Esophagus muscularis mucosa (tissue), 4 donors: ENCODE measurements around the gene ADAT1. TPM values are rescaled to one million over a fixed set of nuclear protein-coding genes. Genes with fewer than 3 reads are reported as not detected.

Experiments
- DNase-seq: peaks from one replicate; pipeline ENCODE4 v3.0.0-alpha.2; 2017; ENCODE audit errors: extremely low spot score
- H3K27ac ChIP-seq, 4 donors: fragments of 200-600 bp; sonication (generic); replicated peaks in 1 of 4; 1 replicate in 3 of 4; 2 replicates in 1 of 4; pipeline ENCODE4 v1.5.1; 2016 to 2019; ENCODE audit warnings: mild to moderate bottlenecking in 1 of 4
- H3K27me3 ChIP-seq, 4 donors: fragments of 200-600 bp; sonication (generic); one replicate each; pipeline versions ENCODE4 v1.5.1 to v1.6.0; 2016 to 2019
- H3K36me3 ChIP-seq, 4 donors: fragments of 200-600 bp; sonication (generic); one replicate each; pipeline ENCODE4 v1.5.1; 2016 to 2019
- H3K4me1 ChIP-seq, 4 donors: fragments of 200-600 bp; sonication (generic); one replicate each; pipeline ENCODE4 v1.5.1; 2016 to 2019
- H3K4me3 ChIP-seq, 4 donors: fragments of 200-600 bp; sonication (generic); 1 replicate in 2 of 4; 2 replicates in 2 of 4; pipeline ENCODE4 v1.5.1; 2016 to 2019; ENCODE audit warnings: mild to moderate bottlenecking in 4 of 4, moderate library complexity in 1 of 4
- H3K9me3 ChIP-seq, 4 donors: fragments of 200-600 bp; sonication (generic); 1 replicate in 3 of 4; 2 replicates in 1 of 4; pipeline ENCODE4 v1.5.1; 2016 to 2019
- CTCF ChIP-seq, 3 experiments: fragments of 200-600 bp in 2 of 3; fragments of 450-650 bp in 1 of 3; sonication (generic) in 2 of 3; IDR thresholded peaks; one replicate each; pipeline ENCODE4 v1.5.1; 2017 to 2019; ENCODE audit warnings: antibody characterized with exemption in 3 of 3, mild to moderate bottlenecking in 2 of 3, moderate library complexity in 1 of 3
- EP300 ChIP-seq: sonication (generic); formaldehyde crosslinking; IDR thresholded peaks from one replicate; pipeline ENCODE4 v1.6.1; 2017; ENCODE audit warnings: antibody characterized with exemption
- POLR2A ChIP-seq: fragments of 450-650 bp; IDR thresholded peaks from one replicate; pipeline ENCODE4 v1.6.1; 2017; ENCODE audit warnings: antibody characterized with exemption, moderate library complexity, mild to moderate bottlenecking, low read depth
- POLR2AphosphoS5 ChIP-seq, 2 donors: sonication (generic); formaldehyde crosslinking; IDR thresholded peaks; one replicate each; pipeline ENCODE4 v1.6.1; 2017; ENCODE audit warnings: antibody characterized with exemption in 2 of 2
- WGBS: methylation state at CpG from one replicate; pipeline ENCODE4 v1.1.5; 2018; 5-methylcytosine and 5-hydroxymethylcytosine counted together
- intact Hi-C: fragments of 100-400 bp; cut with DNase I; formaldehyde crosslinking; loops from one replicate; pipeline ENCODE4 v1.15.1; 2023
- total RNA-seq, 4 donors: library from RNA; depleted of rRNA; stranded (reverse); fragments of >200 nt; gene quantifications; one replicate each; pipeline versions ENCODE4 v1.1.0 to v1.2.1, GENCODE V29; 2016

ADAT1 gene
- total RNA-seq, 4 donors from 2014 or later, result 17.0 to 33.6 (median 22.7) TPM

- DNase-seq, result no peak
- H3K4me3 ChIP-seq, result peak overlapping the region; percentile 82 to 90 (median 82)
- intact Hi-C loops, result loop anchor here (10.0 kb wide), 1 partner anchor 90 kb away; the partner anchor contains the start of genes KARS1 and TERF2IP
- H3K9me3 ChIP-seq, result no peaks in the 10 kb centered on the region
- peaks cover 8 to 25% (median 19%) of the 10 kb centered on the region in 4 donors for H3K4me1 ChIP-seq
- H3K27me3 ChIP-seq, result no peaks in the 10 kb centered on the region
- peak overlapping the region; percentile 78 to 89 (median 85) for H3K27ac ChIP-seq
- 0% methylated on average over 16 of the region's 26 CpGs for WGBS
- TF ChIP-seq POLR2AphosphoS5 (IDR thresholded peaks at IDR 0.05), result peak; percentile 16 to 60
- no peak for TF ChIP-seq CTCF (IDR thresholded peaks at IDR 0.05)
- no peak for TF ChIP-seq POLR2A
- no peak for TF ChIP-seq EP300
- no peaks in the 10 kb centered on the region for H3K36me3 ChIP-seq
Measured at GRCh38 chr16:75555213-75555706, 67.8 kb downstream of the ADAT1 start.

- TF ChIP-seq EP300 (no peak), POLR2A (no peak), POLR2AphosphoS5 (IDR thresholded peaks at IDR 0.05) (peak; percentile 43), CTCF (IDR thresholded peaks at IDR 0.05) (no peak)
- H3K9me3 ChIP-seq, result no peaks in the 10 kb centered on the region
- no peaks in the 10 kb centered on the region for H3K27me3 ChIP-seq
- 85% methylated on average over 2 of the region's 2 CpGs for WGBS
- no peaks in the 10 kb centered on the region for H3K36me3 ChIP-seq
- peak overlapping the region in 3 of 4 donors; percentile 37 to 47 (median 45) for H3K27ac ChIP-seq
- intact Hi-C loops, result loop anchor here (10.0 kb wide), 1 partner anchor 92 kb away; the partner anchor contains the start of genes KARS1 and TERF2IP
- no peak overlapping the region for H3K4me3 ChIP-seq
- DNase-seq, result no peak
- H3K4me1 ChIP-seq, result peaks cover 8 to 25% (median 19%) of the 10 kb centered on the region in 4 donors
Measured at GRCh38 chr16:75552951-75553350, 70.1 kb downstream of the ADAT1 start.

- WGBS, result 66% methylated on average over 7 of the region's 7 CpGs
- intact Hi-C loops, result loop anchor here (10.0 kb wide), 1 partner anchor 95 kb away; the partner anchor contains the start of genes KARS1 and TERF2IP
- Histone ChIP-seq H3K4me1 (peaks cover 0 to 10% (median 8%) of the 10 kb centered on the region in 4 donors), H3K27me3 (no peaks in the 10 kb centered on the region), H3K4me3 (no peak overlapping the region), H3K36me3 (no peaks in the 10 kb centered on the region), H3K27ac (peak overlapping the region; percentile 5 to 46 (median 32)), H3K9me3 (no peaks in the 10 kb centered on the region)
- DNase-seq, result no peak
- TF ChIP-seq POLR2A, result no peak
- peak; percentile 24 to 69 for TF ChIP-seq POLR2AphosphoS5 (IDR thresholded peaks at IDR 0.05)
- peak; percentile 20 to 38 (median 21) for TF ChIP-seq CTCF (IDR thresholded peaks at IDR 0.05)
- TF ChIP-seq EP300, result no peak
Measured at GRCh38 chr16:75550211-75550662, 72.8 kb downstream of the ADAT1 start.

Other genes with a start within 250 kb of the ADAT1 start
- 10 to 100 TPM; 42.4 to 49.5 (median 44.0) TPM for gene CFDP1, start 189.8 kb downstream of the ADAT1 start, total RNA-seq
- gene TMEM170A, start 158.6 kb downstream of the ADAT1 start, total RNA-seq, result 10 to 100 TPM; 11.2 to 18.3 (median 14.9) TPM
- gene CHST6, start 127.8 kb downstream of the ADAT1 start, total RNA-seq, result 1 to 10 TPM in 1 of 4 donors, under 1 TPM in 3; 0.33 to 2.4 (median 0.90) TPM
- gene CHST5, start 87.2 kb downstream of the ADAT1 start, total RNA-seq, result not detected
- gene TMEM231, start 67.0 kb downstream of the ADAT1 start, total RNA-seq, result 10 to 100 TPM in 2 of 4 donors, 1 to 10 TPM in 2; 6.8 to 15.5 (median 10.5) TPM
- 100 to 1,000 TPM in 2 of 4 donors, 10 to 100 TPM in 2; 84.5 to 114 (median 101) TPM for gene GABARAPL2, start 56.9 kb downstream of the ADAT1 start, total RNA-seq
- 100 to 1,000 TPM in 3 of 4 donors, 10 to 100 TPM in 1; 95.1 to 120 (median 102) TPM for gene KARS1, start 24.4 kb upstream of the ADAT1 start, total RNA-seq
- gene TERF2IP, start 24.5 kb upstream of the ADAT1 start, total RNA-seq, result 10 to 100 TPM; 62.3 to 83.7 (median 64.1) TPM
- gene CPHXL2, start 53.7 kb upstream of the ADAT1 start, total RNA-seq, result not detected
- gene DUXB, start 78.2 kb upstream of the ADAT1 start, total RNA-seq, result not detected
- gene CPHXL, start 103.2 kb upstream of the ADAT1 start, total RNA-seq, result not detected